A673 (cell line): ENCODE results near the gene FRMPD4. TPM values are rescaled to one million over a fixed set of nuclear protein-coding genes. Genes with fewer than 3 reads are reported as not detected.

Experiments used
- BruUV-seq: library from RNA; stranded (reverse); fragments of 400-500 nt; replicated peaks from 2 replicates; lab custom pipeline; 2021; lab: Mats Ljungman, UMichigan
- CTCF ChIA-PET: fragments of 300-600 bp; sonication (Branson Sonifier 250); formaldehyde crosslinking; loops from one replicate; lab custom pipeline; 2022; ENCODE audit warnings: antibody characterized with exemption; lab: Charles Lee
- POLR2A ChIA-PET: fragments of 300-600 bp; sonication (Branson Sonifier 250); formaldehyde crosslinking; loops from one replicate; lab custom pipeline; 2022; ENCODE audit warnings: antibody characterized with exemption; ENCODE audit not compliant: low non-redundant PET; lab: Charles Lee
- DNase-seq: peaks from one replicate; pipeline ENCODE4 v3.0.0-alpha.2; 2015; ENCODE audit warnings: low spot score
- H3K27ac ChIP-seq: fragments of 200-600 bp; sonication (generic); 2 replicates; pipeline ENCODE4 v1.5.1; 2016; ENCODE audit warnings: mixed run types, low read depth, mild to moderate bottlenecking, mixed read lengths, antibody characterized with exemption, low read length; ENCODE audit not compliant: poor library complexity, severe bottlenecking
- H3K27me3 ChIP-seq: fragments of 200-600 bp; sonication (generic); replicated peaks from 2 replicates; pipeline ENCODE4 v1.6.1; 2017; ENCODE audit warnings: mixed run types, low read depth, mild to moderate bottlenecking, mixed read lengths, antibody characterized with exemption, low read length; ENCODE audit not compliant: insufficient read depth, poor library complexity
- H3K36me3 ChIP-seq: fragments of 200-600 bp; sonication (generic); 2 replicates; pipeline ENCODE4 v1.6.1; 2016; ENCODE audit warnings: mixed run types, mild to moderate bottlenecking, mixed read lengths, antibody characterized with exemption, low read length; ENCODE audit not compliant: insufficient read depth, poor library complexity, severe bottlenecking
- H3K4me1 ChIP-seq: fragments of 200-600 bp; sonication (generic); 2 replicates; pipeline ENCODE4 v1.6.1; 2017; ENCODE audit warnings: mixed run types, mild to moderate bottlenecking, mixed read lengths, antibody characterized with exemption, low read length; ENCODE audit not compliant: insufficient read depth, poor library complexity, severe bottlenecking
- H3K4me3 ChIP-seq: fragments of 200-600 bp; sonication (generic); 2 replicates; pipeline ENCODE4 v1.5.1; 2016; ENCODE audit warnings: low read depth, mixed run types, mild to moderate bottlenecking, mixed read lengths, low read length; ENCODE audit not compliant: poor library complexity, severe bottlenecking
- H3K9me3 ChIP-seq: fragments of 200-600 bp; sonication (generic); 2 replicates; pipeline ENCODE4 v1.6.1; 2016; ENCODE audit warnings: mixed run types, low read depth, mild to moderate bottlenecking, mixed read lengths, antibody characterized with exemption, low read length; ENCODE audit not compliant: poor library complexity, severe bottlenecking
- CTCF ChIP-seq: fragments of 300-800, 200-600 bp; sonication (generic); conservative IDR thresholded peaks from 2 replicates; pipeline ENCODE4 v1.5.1; 2017; ENCODE audit warnings: low read depth, mild to moderate bottlenecking, antibody characterized with exemption, low read length, moderate library complexity, mixed read lengths
- EZH2 ChIP-seq: fragments of 200-600 bp; sonication (generic); IDR thresholded peaks from 2 replicates; pipeline ENCODE4 v1.6.1; 2017; ENCODE audit warnings: borderline replicate concordance, low read depth, mild to moderate bottlenecking, mixed read lengths, antibody characterized with exemption, low read length; ENCODE audit not compliant: poor library complexity, severe bottlenecking
- intact Hi-C: fragments of 100-400 bp; cut with micrococcal nuclease; formaldehyde crosslinking; loops from one replicate; pipeline ENCODE4 v1.10.0; 2022; ENCODE audit not compliant: unreplicated experiment
- total RNA-seq: library from RNA; stranded (reverse); gene quantifications from 2 replicates; pipeline ENCODE4 v1.2.3, GENCODE V29; 2021

The FRMPD4 gene
- total RNA-seq, 1 experiment from 2014 or later = not detected

GRCh38 chrX:12648995-12649394 lies 510.7 kb downstream of the FRMPD4 start:
- intact Hi-C loops = no loop called here
- DNase-seq = no peak
- no peak overlapping the region for H3K27ac ChIP-seq
- H3K4me1 ChIP-seq = no peaks in the 10 kb centered on the region
- ChIA-PET POLR2A (no interaction called here), CTCF (no interaction called here)
- H3K9me3 ChIP-seq = no peaks in the 10 kb centered on the region
- no peaks in the 10 kb centered on the region for H3K36me3 ChIP-seq
- no peak for TF ChIP-seq CTCF
- TF ChIP-seq EZH2 = no peak
- no TSS peak for BruUV-seq
- H3K27me3 ChIP-seq = peaks cover 6% of the 10 kb centered on the region
- H3K4me3 ChIP-seq = no peak overlapping the region

GRCh38 chrX:12657433-12657832 lies 519.2 kb downstream of the FRMPD4 start:
- no peak overlapping the region for H3K4me3 ChIP-seq
- intact Hi-C loops = no loop called here
- BruUV-seq = no TSS peak
- DNase-seq = no peak
- ChIA-PET POLR2A (no interaction called here), CTCF (no interaction called here)
- H3K27me3 ChIP-seq = no peaks in the 10 kb centered on the region
- TF ChIP-seq CTCF = no peak
- no peak for TF ChIP-seq EZH2
- H3K27ac ChIP-seq = no peak overlapping the region
- H3K36me3 ChIP-seq = no peaks in the 10 kb centered on the region
- no peaks in the 10 kb centered on the region for H3K9me3 ChIP-seq
- H3K4me1 ChIP-seq = no peaks in the 10 kb centered on the region

- ChIA-PET POLR2A (no interaction called here), CTCF (no interaction called here)
- H3K9me3 ChIP-seq = no peaks in the 10 kb centered on the region
- H3K36me3 ChIP-seq = no peaks in the 10 kb centered on the region
- DNase-seq = no peak
- H3K4me3 ChIP-seq = no peak overlapping the region
- no TSS peak for BruUV-seq
- intact Hi-C loops = no loop called here
- H3K27ac ChIP-seq = no peak overlapping the region
- no peaks in the 10 kb centered on the region for H3K27me3 ChIP-seq
- TF ChIP-seq EZH2 = no peak
- no peak for TF ChIP-seq CTCF
- H3K4me1 ChIP-seq = no peaks in the 10 kb centered on the region
These were observed 519.6 kb downstream of the FRMPD4 start for GRCh38 chrX:12657881-12658280.
